ENCODE data around the gene SLC35F1.

SLC35F1 gene

GRCh38 chr6:118134736-118135135, 227.7 kb downstream of the SLC35F1 start:
- Histone ChIP-seq H3K36me3 (ENCODE audit: insufficient read depth) (no peaks in the 10 kb centered on the region), H3K79me2 (ENCODE audit: insufficient read depth, low read depth) (no peaks in the 10 kb centered on the region), H3K4me3 (IDR thresholded peaks at IDR 0.05; ENCODE audit: insufficient read depth, low read depth, low read length) (no peak overlapping the region), H3K4me2 (no peak overlapping the region), H3K27ac (no peak overlapping the region), H3K4me1 (ENCODE audit: low read depth, poor library complexity, severe bottlenecking) (no peaks in the 10 kb centered on the region), H2AFZ (ENCODE audit: low read depth) (no peak overlapping the region), H3K27me3 (ENCODE audit: insufficient read depth, low read depth) (no peaks in the 10 kb centered on the region), H3K9ac (no peak overlapping the region), H4K20me1 (ENCODE audit: insufficient read depth) (no peaks in the 10 kb centered on the region)
- TF ChIP-seq CTCF (conservative IDR thresholded peaks at IDR 0.05; ENCODE audit: low read depth, low read length), result no peak

- Histone ChIP-seq H3K36me3 (ENCODE audit: insufficient read depth) (no peaks in the 10 kb centered on the region), H3K4me1 (ENCODE audit: low read depth, poor library complexity, severe bottlenecking) (no peaks in the 10 kb centered on the region), H4K20me1 (ENCODE audit: insufficient read depth) (no peaks in the 10 kb centered on the region), H3K27ac (no peak overlapping the region), H2AFZ (ENCODE audit: low read depth) (no peak overlapping the region), H3K9ac (no peak overlapping the region), H3K79me2 (ENCODE audit: insufficient read depth, low read depth) (no peaks in the 10 kb centered on the region), H3K4me2 (no peak overlapping the region), H3K27me3 (ENCODE audit: insufficient read depth, low read depth) (no peaks in the 10 kb centered on the region), H3K4me3 (IDR thresholded peaks at IDR 0.05; ENCODE audit: insufficient read depth, low read depth, low read length) (no peak overlapping the region)
- no peak for TF ChIP-seq CTCF (conservative IDR thresholded peaks at IDR 0.05; ENCODE audit: low read depth, low read length)
Measured at GRCh38 chr6:118135371-118135770, 228.3 kb downstream of the SLC35F1 start.

- H3K4me3 ChIP-seq (IDR thresholded peaks at IDR 0.05; ENCODE audit: insufficient read depth, low read depth, low read length), result no peak overlapping the region
- H3K36me3 ChIP-seq (ENCODE audit: insufficient read depth), result no peaks in the 10 kb centered on the region
- no peaks in the 10 kb centered on the region for H3K27me3 ChIP-seq (ENCODE audit: insufficient read depth, low read depth)
- TF ChIP-seq CTCF (conservative IDR thresholded peaks at IDR 0.05; ENCODE audit: low read depth, low read length), result no peak
- H4K20me1 ChIP-seq (ENCODE audit: insufficient read depth), result no peaks in the 10 kb centered on the region
- no peak overlapping the region for H3K27ac ChIP-seq
- no peak overlapping the region for H3K4me2 ChIP-seq
- H3K4me1 ChIP-seq (ENCODE audit: low read depth, poor library complexity, severe bottlenecking), result no peaks in the 10 kb centered on the region
- H3K79me2 ChIP-seq (ENCODE audit: insufficient read depth, low read depth), result no peaks in the 10 kb centered on the region
- H3K9ac ChIP-seq, result no peak overlapping the region
- H2AFZ ChIP-seq (ENCODE audit: low read depth), result no peak overlapping the region
Measured at GRCh38 chr6:118141211-118141610, 234.1 kb downstream of the SLC35F1 start.

GRCh38 chr6:118146584-118146983, 239.5 kb downstream of the SLC35F1 start:
- TF ChIP-seq CTCF (conservative IDR thresholded peaks at IDR 0.05; ENCODE audit: low read depth, low read length), result no peak
- no peak overlapping the region for H3K4me3 ChIP-seq (IDR thresholded peaks at IDR 0.05; ENCODE audit: insufficient read depth, low read depth, low read length)
- no peaks in the 10 kb centered on the region for H4K20me1 ChIP-seq (ENCODE audit: insufficient read depth)
- no peaks in the 10 kb centered on the region for H3K79me2 ChIP-seq (ENCODE audit: insufficient read depth, low read depth)
- H3K4me1 ChIP-seq (ENCODE audit: low read depth, poor library complexity, severe bottlenecking), result no peaks in the 10 kb centered on the region
- no peak overlapping the region for H3K9ac ChIP-seq
- H3K27ac ChIP-seq, result no peak overlapping the region
- H2AFZ ChIP-seq (ENCODE audit: low read depth), result no peak overlapping the region
- no peaks in the 10 kb centered on the region for H3K27me3 ChIP-seq (ENCODE audit: insufficient read depth, low read depth)
- no peak overlapping the region for H3K4me2 ChIP-seq
- no peaks in the 10 kb centered on the region for H3K36me3 ChIP-seq (ENCODE audit: insufficient read depth)

Measured in KMS-11 (cell line).